Measurements from ENCODE around the gene IL18. TPM values are rescaled to one million over a fixed set of nuclear protein-coding genes. Genes with fewer than 3 reads are reported as not detected.

Gene IL18
- total RNA-seq, 1 experiment from 2014 or later: 61.6 TPM

GRCh38 chr11:112178936-112179335 is 15.0 kb upstream of the IL18 start:
- no peak for TF ChIP-seq EZH2phosphoT487 (IDR thresholded peaks at IDR 0.05; ENCODE audit: borderline replicate concordance, low read length)
- Histone ChIP-seq H3K9ac (ENCODE audit: low read length) (no peak overlapping the region), H3K36me3 (ENCODE audit: low read depth, low read length) (no peaks in the 10 kb centered on the region), H4K20me1 (ENCODE audit: low read length) (no peaks in the 10 kb centered on the region), H3K4me1 (ENCODE audit: insufficient read depth, low read length) (peaks cover 9% of the 10 kb centered on the region; the same call in 1 of the 2 replicates), H3K4me3 (ENCODE audit: low read length) (no peak overlapping the region), H3K9me3 (ENCODE audit: low read length) (no peaks in the 10 kb centered on the region), H3K9me2 (replicated peaks; ENCODE audit: low read length) (no peaks in the 10 kb centered on the region), H3K27me3 (ENCODE audit: low read length) (no peaks in the 10 kb centered on the region), H3K27ac (ENCODE audit: low read length) (no peak overlapping the region), H3F3A (ENCODE audit: low read length, unreplicated experiment) (no peaks in the 10 kb centered on the region), H2AFZ (ENCODE audit: low read length) (no peak overlapping the region), H3K79me2 (ENCODE audit: low read length) (no peaks in the 10 kb centered on the region), H3K4me2 (ENCODE audit: low read length) (no peak overlapping the region)
- DNase-seq: no peak
- POLR2A ChIA-PET (ENCODE audit: unreplicated experiment): no interaction called here
- intact Hi-C loops (cut with micrococcal nuclease): loop anchor here (5.0 kb wide), 1 partner anchor 38 kb away; no protein-coding TSS in a partner anchor
- ATAC-seq: no peak
- no TSS peak for BruUV-seq (replicated peaks)
- CTCF ChIA-PET: no interaction called here

DNA sequence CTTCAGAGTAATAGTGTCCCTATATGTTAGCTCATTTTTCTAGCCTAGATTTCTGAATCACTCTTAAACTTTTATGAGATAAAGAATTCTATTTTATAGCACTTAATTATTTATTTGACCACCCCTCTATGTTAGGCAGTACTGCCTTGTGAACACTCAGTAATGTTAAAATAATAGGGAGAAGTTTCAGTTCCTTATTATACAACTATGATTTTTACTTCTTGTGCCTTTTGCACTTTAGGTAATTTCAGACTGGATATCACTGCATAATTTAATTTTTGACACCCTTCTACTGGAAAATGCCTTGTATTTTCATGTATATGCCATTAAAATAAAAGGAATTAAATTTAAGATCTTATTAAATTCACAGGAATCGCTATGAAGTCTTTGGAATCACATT is 14.5 kb upstream of the IL18 start:
- Histone ChIP-seq H3K9me3 (ENCODE audit: low read length) (no peaks in the 10 kb centered on the region), H3K27me3 (ENCODE audit: low read length) (no peaks in the 10 kb centered on the region), H3K4me2 (ENCODE audit: low read length) (no peak overlapping the region), H3K36me3 (ENCODE audit: low read depth, low read length) (no peaks in the 10 kb centered on the region), H3K9me2 (replicated peaks; ENCODE audit: low read length) (no peaks in the 10 kb centered on the region), H3K79me2 (ENCODE audit: low read length) (no peaks in the 10 kb centered on the region), H3K4me3 (ENCODE audit: low read length) (no peak overlapping the region), H3K27ac (ENCODE audit: low read length) (no peak overlapping the region), H3K4me1 (ENCODE audit: insufficient read depth, low read length) (peaks cover 9% of the 10 kb centered on the region; the same call in 1 of the 2 replicates), H3K9ac (ENCODE audit: low read length) (no peak overlapping the region), H4K20me1 (ENCODE audit: low read length) (no peaks in the 10 kb centered on the region), H2AFZ (ENCODE audit: low read length) (no peak overlapping the region), H3F3A (ENCODE audit: low read length, unreplicated experiment) (no peaks in the 10 kb centered on the region)
- ATAC-seq (no peak), DNase-seq (no peak)
- BruUV-seq (replicated peaks): no TSS peak
- no peak for TF ChIP-seq CTCF (conservative IDR thresholded peaks at IDR 0.05; ENCODE audit: low read depth, low read length)
- no peak for TF ChIP-seq EZH2 (IDR thresholded peaks at IDR 0.05; ENCODE audit: low read length, unreplicated experiment)
- TF ChIP-seq EZH2phosphoT487 (IDR thresholded peaks at IDR 0.05; ENCODE audit: borderline replicate concordance, low read length): no peak
- ChIA-PET POLR2A (ENCODE audit: unreplicated experiment) (no interaction called here), CTCF (no interaction called here)
- intact Hi-C loops (cut with micrococcal nuclease): loop anchor here (5.0 kb wide), 1 partner anchor 39 kb away; no protein-coding TSS in a partner anchor

- CTCF ChIA-PET: no interaction called here
- no peak overlapping the region for H3K4me2 ChIP-seq (ENCODE audit: low read length)
- POLR2A ChIA-PET (ENCODE audit: unreplicated experiment): no interaction called here
Observed at GRCh38 chr11:112177589-112177988, 13.7 kb upstream of the IL18 start.

More at GRCh38 chr11:112177589-112177988, 13.7 kb upstream of the IL18 start:
- Histone ChIP-seq H3K9ac (ENCODE audit: low read length) (no peak overlapping the region), H3K27me3 (ENCODE audit: low read length) (no peaks in the 10 kb centered on the region), H2AFZ (ENCODE audit: low read length) (no peak overlapping the region), H3K27ac (ENCODE audit: low read length) (no peak overlapping the region), H3K9me3 (ENCODE audit: low read length) (no peaks in the 10 kb centered on the region), H3F3A (ENCODE audit: low read length, unreplicated experiment) (no peaks in the 10 kb centered on the region), H3K4me3 (ENCODE audit: low read length) (no peak overlapping the region), H3K36me3 (ENCODE audit: low read depth, low read length) (no peaks in the 10 kb centered on the region), H3K4me1 (ENCODE audit: insufficient read depth, low read length) (peaks cover 16% of the 10 kb centered on the region), H3K9me2 (replicated peaks; ENCODE audit: low read length) (no peaks in the 10 kb centered on the region), H4K20me1 (ENCODE audit: low read length) (no peaks in the 10 kb centered on the region), H3K79me2 (ENCODE audit: low read length) (no peaks in the 10 kb centered on the region)
- intact Hi-C loops (cut with micrococcal nuclease): loop anchor here (5.0 kb wide), 1 partner anchor 40 kb away; no protein-coding TSS in a partner anchor
- ATAC-seq (no peak), DNase-seq (no peak)
- no TSS peak for BruUV-seq (replicated peaks)
- TF ChIP-seq EZH2 (IDR thresholded peaks at IDR 0.05; ENCODE audit: low read length, unreplicated experiment) (no peak), EZH2phosphoT487 (IDR thresholded peaks at IDR 0.05; ENCODE audit: borderline replicate concordance, low read length) (no peak), CTCF (conservative IDR thresholded peaks at IDR 0.05; ENCODE audit: low read depth, low read length) (no peak)
